Hepatocyte (in vitro differentiated cells): ENCODE results near the gene NAPA. TPM values are rescaled to one million over a fixed set of nuclear protein-coding genes. Genes with fewer than 3 reads are reported as not detected.

Source experiments
- DNase-seq: peaks from one replicate; pipeline ENCODE4 v3.0.0-alpha.2; 2016; ENCODE audit warnings: low spot score
- H2AFZ ChIP-seq: fragments of 200-600 bp; sonication (generic); 2 replicates; pipeline ENCODE4 v1.6.0; 2016; ENCODE audit warnings: antibody characterized with exemption, mild to moderate bottlenecking
- H3K27ac ChIP-seq: fragments of 200-600 bp; sonication (generic); 2 replicates; pipeline ENCODE4 v1.5.1; 2016; ENCODE audit warnings: mild to moderate bottlenecking
- H3K27me3 ChIP-seq: fragments of 200-600 bp; sonication (generic); 2 replicates; pipeline ENCODE4 v1.6.1; 2016
- H3K36me3 ChIP-seq: fragments of 200-600 bp; sonication (generic); replicated peaks from 2 replicates; pipeline ENCODE4 v1.5.1; 2016; ENCODE audit warnings: low read depth; ENCODE audit not compliant: insufficient read depth
- H3K4me1 ChIP-seq: fragments of 200-600 bp; sonication (generic); 2 replicates; pipeline ENCODE4 v1.5.1; 2016; ENCODE audit warnings: mild to moderate bottlenecking, moderate library complexity; ENCODE audit not compliant: insufficient read depth
- H3K4me2 ChIP-seq: fragments of 200-600 bp; sonication (generic); 2 replicates; pipeline ENCODE4 v1.6.0; 2016
- H3K4me3 ChIP-seq: fragments of 200-600 bp; sonication (generic); 2 replicates; pipeline ENCODE4 v1.5.1; 2016; ENCODE audit warnings: mild to moderate bottlenecking
- H3K79me2 ChIP-seq: fragments of 200-600 bp; sonication (generic); 2 replicates; pipeline ENCODE4 v1.6.0; 2017; ENCODE audit warnings: mild to moderate bottlenecking
- H3K9me2 ChIP-seq: fragments of 200-600 bp; sonication (generic); replicated peaks from 2 replicates; pipeline ENCODE4 v1.6.0; 2017; ENCODE audit warnings: mild to moderate bottlenecking; ENCODE audit not compliant: insufficient read depth
- H3K9me3 ChIP-seq: fragments of 200-600 bp; sonication (generic); 2 replicates; pipeline ENCODE4 v1.5.1; 2016; ENCODE audit warnings: low read depth, mild to moderate bottlenecking
- H4K20me1 ChIP-seq: fragments of 200-600 bp; sonication (generic); 2 replicates; pipeline ENCODE4 v1.6.0; 2016; ENCODE audit warnings: mild to moderate bottlenecking; ENCODE audit not compliant: insufficient read depth, poor library complexity, severe bottlenecking
- EZH2 ChIP-seq: fragments of 200-600 bp; sonication (generic); IDR thresholded peaks from 2 replicates; pipeline ENCODE4 v1.6.1; 2016; ENCODE audit warnings: antibody characterized with exemption, mild to moderate bottlenecking, borderline replicate concordance
- EZH2phosphoT487 ChIP-seq: fragments of 200-600 bp; sonication (generic); IDR thresholded peaks from one replicate; pipeline ENCODE4 v1.6.1; 2018; ENCODE audit warnings: antibody characterized with exemption, mild to moderate bottlenecking, low read depth, moderate library complexity; ENCODE audit not compliant: unreplicated experiment, severe bottlenecking
- WGBS: methylation state at CpG from one replicate; pipeline ENCODE4 v1.1.6; 2016; ENCODE audit warnings: low lambda C conversion rate; ENCODE audit errors: missing lambda C conversion rate; 5-methylcytosine and 5-hydroxymethylcytosine counted together
- polyA plus RNA-seq: library from polyadenylated mRNA; unstranded; fragments of >200 nt; fragmentation: Nextera tagmentation; extraction: Ambion mirVana; gene quantifications from 2 replicates; pipeline ENCODE4 v1.2.1, GENCODE V29; 2016
- total RNA-seq: library from RNA; depleted of rRNA; stranded (reverse); fragments of >200 nt; gene quantifications from 2 replicates; pipeline ENCODE4 v1.2.3, GENCODE V29; 2014
- TF ChIP-seq, protein P1 (sequence below): fragments of 200-600 bp; sonication (generic); IDR thresholded peaks from 2 replicates; pipeline ENCODE4 v1.5.1; 2016; ENCODE audit warnings: antibody characterized with exemption, mild to moderate bottlenecking; ENCODE audit not compliant: poor library complexity

Gene NAPA
- total and polyA plus RNA-seq, 2 experiments from 2014 or later, result 106 to 192 TPM

DNA sequence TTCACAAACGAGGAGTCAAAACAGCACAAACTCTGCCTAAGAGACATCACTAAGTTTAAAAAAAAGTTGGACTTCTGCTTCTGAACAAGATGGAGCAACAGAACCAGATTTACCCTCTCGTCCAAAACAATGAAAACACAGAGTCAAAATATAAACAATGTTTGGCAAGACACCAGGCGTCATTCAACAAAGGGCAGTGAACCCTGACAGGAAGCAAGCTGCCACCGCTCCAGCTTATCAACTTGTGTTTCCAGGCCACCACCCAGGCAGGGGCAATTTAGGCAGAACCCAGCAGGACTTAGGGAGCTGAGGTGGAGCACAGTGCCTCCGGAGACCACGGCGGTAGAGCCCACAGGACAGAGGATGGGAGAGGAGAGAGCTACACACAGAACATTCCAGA, 8.6 kb upstream of the NAPA start:
- TF ChIP-seq EZH2 (no peak), EZH2phosphoT487 (no peak)
- TF ChIP-seq, protein P1, sequence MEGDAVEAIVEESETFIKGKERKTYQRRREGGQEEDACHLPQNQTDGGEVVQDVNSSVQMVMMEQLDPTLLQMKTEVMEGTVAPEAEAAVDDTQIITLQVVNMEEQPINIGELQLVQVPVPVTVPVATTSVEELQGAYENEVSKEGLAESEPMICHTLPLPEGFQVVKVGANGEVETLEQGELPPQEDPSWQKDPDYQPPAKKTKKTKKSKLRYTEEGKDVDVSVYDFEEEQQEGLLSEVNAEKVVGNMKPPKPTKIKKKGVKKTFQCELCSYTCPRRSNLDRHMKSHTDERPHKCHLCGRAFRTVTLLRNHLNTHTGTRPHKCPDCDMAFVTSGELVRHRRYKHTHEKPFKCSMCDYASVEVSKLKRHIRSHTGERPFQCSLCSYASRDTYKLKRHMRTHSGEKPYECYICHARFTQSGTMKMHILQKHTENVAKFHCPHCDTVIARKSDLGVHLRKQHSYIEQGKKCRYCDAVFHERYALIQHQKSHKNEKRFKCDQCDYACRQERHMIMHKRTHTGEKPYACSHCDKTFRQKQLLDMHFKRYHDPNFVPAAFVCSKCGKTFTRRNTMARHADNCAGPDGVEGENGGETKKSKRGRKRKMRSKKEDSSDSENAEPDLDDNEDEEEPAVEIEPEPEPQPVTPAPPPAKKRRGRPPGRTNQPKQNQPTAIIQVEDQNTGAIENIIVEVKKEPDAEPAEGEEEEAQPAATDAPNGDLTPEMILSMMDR, result no peak
- Histone ChIP-seq H3K4me3 (no peak overlapping the region), H3K9me2 (no peaks in the 10 kb centered on the region), H3K4me1 (no peaks in the 10 kb centered on the region), H3K4me2 (no peak overlapping the region), H3K36me3 (no peaks in the 10 kb centered on the region), H3K27ac (no peak overlapping the region), H3K79me2 (no peaks in the 10 kb centered on the region), H2AFZ (no peak overlapping the region), H3K27me3 (no peaks in the 10 kb centered on the region), H3K9me3 (no peaks in the 10 kb centered on the region), H4K20me1 (no peaks in the 10 kb centered on the region)
- no peak for DNase-seq
- WGBS, result 40% methylated on average over 7 of the region's 7 CpGs

DNA sequence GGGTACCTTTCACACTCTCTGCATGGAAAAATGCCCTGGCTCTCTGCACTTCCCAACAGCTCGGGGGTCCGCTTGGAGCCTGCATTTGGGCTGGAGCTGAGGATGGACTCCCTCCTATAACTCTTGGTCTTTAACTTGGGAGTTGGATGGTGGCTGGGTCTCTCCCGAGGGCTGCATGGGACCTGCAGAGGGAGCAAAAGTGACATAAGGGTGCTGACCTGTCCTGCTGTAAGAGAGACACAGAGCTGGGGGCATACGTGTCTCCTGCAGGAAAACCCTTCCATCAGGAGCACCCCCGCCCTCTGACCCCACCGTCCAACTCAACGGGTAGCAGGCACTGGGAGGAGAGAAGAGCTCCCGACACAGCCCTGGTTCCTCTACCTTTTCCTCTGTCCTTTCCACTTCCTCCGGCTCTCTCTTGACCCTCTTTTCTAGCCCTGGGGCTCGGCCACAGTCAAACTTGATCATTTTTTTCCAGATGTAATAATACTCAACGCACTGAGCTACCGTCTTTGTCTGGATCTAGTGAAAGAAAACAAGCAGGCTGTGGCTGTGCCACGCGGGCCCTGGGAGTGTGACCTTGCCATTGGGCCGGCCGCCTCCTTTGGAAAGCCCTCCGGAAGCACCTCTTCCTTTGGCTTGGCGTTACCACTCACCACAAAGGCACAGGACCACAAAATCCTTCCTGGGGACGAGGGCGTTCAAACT, 6.8 kb upstream of the NAPA start:
- Histone ChIP-seq H3K9me3 (no peaks in the 10 kb centered on the region), H3K27ac (no peak overlapping the region), H3K79me2 (no peaks in the 10 kb centered on the region), H3K36me3 (no peaks in the 10 kb centered on the region), H3K4me2 (no peak overlapping the region), H3K4me1 (no peaks in the 10 kb centered on the region), H3K9me2 (no peaks in the 10 kb centered on the region), H3K27me3 (no peaks in the 10 kb centered on the region), H3K4me3 (no peak overlapping the region), H4K20me1 (no peaks in the 10 kb centered on the region), H2AFZ (no peak overlapping the region)
- no peak for DNase-seq
- WGBS, result 83% methylated on average over 20 of the region's 20 CpGs
- no peak for TF ChIP-seq EZH2phosphoT487
- TF ChIP-seq, protein P1, result no peak
- no peak for TF ChIP-seq EZH2

GRCh38 chr19:47520839-47521238, 6.0 kb upstream of the NAPA start:
- Histone ChIP-seq H3K4me3 (no peak overlapping the region), H3K36me3 (no peaks in the 10 kb centered on the region), H3K27ac (no peak overlapping the region), H4K20me1 (no peaks in the 10 kb centered on the region), H3K9me2 (no peaks in the 10 kb centered on the region), H3K9me3 (no peaks in the 10 kb centered on the region), H3K4me2 (no peak overlapping the region), H3K4me1 (no peaks in the 10 kb centered on the region), H3K79me2 (no peaks in the 10 kb centered on the region), H3K27me3 (no peaks in the 10 kb centered on the region), H2AFZ (no peak overlapping the region)
- TF ChIP-seq EZH2phosphoT487, result no peak
- TF ChIP-seq, protein P1, result no peak
- no peak for TF ChIP-seq EZH2
- WGBS, result 84% methylated on average over 4 of the region's 6 CpGs
- no peak for DNase-seq
